DOHH2 (cell line): ENCODE measurements around the gene LSAMP.

ENCODE experiments used
- CTCF ChIP-seq: fragments of 200-600 bp; sonication (generic); IDR thresholded peaks from one replicate; pipeline ENCODE4 v1.5.1; 2014; ENCODE audit warnings: antibody characterized with exemption, mild to moderate bottlenecking, low read depth, low read length; ENCODE audit not compliant: poor library complexity, severe bottlenecking
- EZH2phosphoT487 ChIP-seq: fragments of 200-600 bp; sonication (generic); IDR thresholded peaks from 2 replicates; pipeline ENCODE4 v1.6.1; 2017; ENCODE audit warnings: borderline replicate concordance, mild to moderate bottlenecking, antibody characterized with exemption, low read length, moderate library complexity, mixed read lengths

GRCh38 chr3:116053017-116053416 is 392.3 kb downstream of the LSAMP start:
- TF ChIP-seq CTCF (no peak), EZH2phosphoT487 (no peak)
